SH-SY5Y (cell line): ENCODE results near the gene XRRA1.

Experiments
- GATA2 ChIP-seq: IDR thresholded peaks from 2 replicates; pipeline ENCODE4 v1.6.1; 2011; ENCODE audit warnings: mild to moderate bottlenecking, low read depth, low read length
- GATA3 ChIP-seq: IDR thresholded peaks from 2 replicates; pipeline ENCODE4 v1.6.1; 2011; ENCODE audit warnings: low read depth, mild to moderate bottlenecking, low read length, moderate library complexity

DNA sequence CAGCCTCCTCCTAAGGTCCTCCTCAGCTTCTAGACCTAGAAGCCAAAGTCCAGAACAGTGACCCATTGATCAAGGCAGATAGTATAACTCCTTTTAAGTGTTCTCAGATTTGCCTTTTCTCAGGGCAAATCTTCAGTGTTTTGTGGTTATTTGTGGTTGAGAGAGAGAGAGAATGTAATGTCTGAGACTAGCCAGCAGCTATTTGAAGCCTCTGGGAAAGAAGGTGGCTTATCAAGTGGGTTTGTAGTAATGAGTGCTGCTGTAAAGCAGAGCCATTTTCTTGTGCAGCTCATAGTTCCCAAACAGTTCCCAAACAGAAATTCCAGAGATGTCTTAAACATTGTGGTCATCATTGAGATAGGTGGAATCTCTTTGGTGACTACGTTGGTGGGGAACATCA lies 110.7 kb downstream of the XRRA1 start:
- no peak for TF ChIP-seq GATA2
- TF ChIP-seq GATA3, result no peak
